Fibroblast of villous mesenchyme (primary cell): ENCODE measurements around the gene EFTUD2. TPM values are rescaled to one million over a fixed set of nuclear protein-coding genes. Genes with fewer than 3 reads are reported as not detected.

Experiments used
- DNase-seq: peaks from one replicate; pipeline ENCODE4 v3.0.0-alpha.2; 2010; ENCODE audit warnings: low read depth
- H3K4me3 ChIP-seq: 2 replicates; pipeline ENCODE4 v1.5.1; 2011; ENCODE audit warnings: low read depth, mild to moderate bottlenecking, low read length
- total RNA-seq: library from RNA; depleted of rRNA; stranded (reverse); fragments of >200 nt; gene quantifications from 2 replicates; pipeline ENCODE4 v1.2.3, GENCODE V29; 2012
- TF ChIP-seq, protein P1 (sequence below): IDR thresholded peaks from 2 replicates; pipeline ENCODE4 v1.5.1; 2012; ENCODE audit warnings: low read depth, mild to moderate bottlenecking, low read length; ENCODE audit not compliant: insufficient read depth

The EFTUD2 gene
- total RNA-seq, 1 donor: 75.6 TPM

DNA sequence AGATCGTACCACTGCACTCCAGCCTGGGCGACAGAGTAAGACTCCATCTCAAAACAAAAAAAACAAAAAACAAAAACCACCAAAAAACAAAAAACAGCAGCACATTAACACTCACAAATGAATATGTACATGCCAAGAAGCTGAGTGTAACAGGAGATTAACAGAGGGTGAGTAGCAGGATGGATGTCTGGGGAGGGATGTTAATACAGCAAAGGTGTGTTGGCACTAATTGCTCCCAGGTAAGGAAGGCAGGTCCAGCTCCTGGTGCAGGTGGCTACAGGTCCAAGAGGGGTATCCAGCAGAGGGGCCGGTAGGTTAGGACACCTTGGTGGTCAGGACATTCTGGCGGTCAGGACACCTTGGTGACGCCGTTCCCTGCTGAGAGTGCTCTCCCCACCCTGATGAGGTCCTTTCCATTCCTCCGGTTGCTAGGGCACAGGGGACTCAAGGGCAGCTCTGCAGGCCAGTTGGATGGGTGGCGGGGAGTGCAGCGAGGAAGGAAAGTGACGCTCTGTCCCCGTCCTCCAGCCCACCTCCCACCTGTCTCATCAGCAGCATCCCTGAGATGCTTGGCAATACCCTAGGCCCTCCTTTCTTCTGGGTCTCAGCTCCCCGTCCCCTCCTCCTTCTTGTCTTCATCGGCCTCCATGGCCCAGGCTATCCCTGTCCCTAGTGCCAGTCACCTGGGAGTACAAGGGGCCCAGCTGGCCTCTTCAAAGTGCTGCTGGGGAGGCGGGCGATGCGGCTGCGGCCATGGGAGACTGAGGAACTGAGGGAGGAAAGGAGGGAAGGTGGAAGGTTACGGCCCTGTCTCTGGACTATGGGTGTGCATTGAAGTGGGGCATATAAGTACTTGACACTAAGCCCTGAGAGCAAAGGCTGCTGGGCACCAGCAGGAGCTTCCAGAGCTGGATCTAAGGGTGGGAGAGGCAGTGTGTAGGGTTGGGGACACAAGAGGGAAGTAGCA is 26.8 kb upstream of the EFTUD2 start:
- H3K4me3 ChIP-seq: no peak overlapping the region
- TF ChIP-seq, protein P1, sequence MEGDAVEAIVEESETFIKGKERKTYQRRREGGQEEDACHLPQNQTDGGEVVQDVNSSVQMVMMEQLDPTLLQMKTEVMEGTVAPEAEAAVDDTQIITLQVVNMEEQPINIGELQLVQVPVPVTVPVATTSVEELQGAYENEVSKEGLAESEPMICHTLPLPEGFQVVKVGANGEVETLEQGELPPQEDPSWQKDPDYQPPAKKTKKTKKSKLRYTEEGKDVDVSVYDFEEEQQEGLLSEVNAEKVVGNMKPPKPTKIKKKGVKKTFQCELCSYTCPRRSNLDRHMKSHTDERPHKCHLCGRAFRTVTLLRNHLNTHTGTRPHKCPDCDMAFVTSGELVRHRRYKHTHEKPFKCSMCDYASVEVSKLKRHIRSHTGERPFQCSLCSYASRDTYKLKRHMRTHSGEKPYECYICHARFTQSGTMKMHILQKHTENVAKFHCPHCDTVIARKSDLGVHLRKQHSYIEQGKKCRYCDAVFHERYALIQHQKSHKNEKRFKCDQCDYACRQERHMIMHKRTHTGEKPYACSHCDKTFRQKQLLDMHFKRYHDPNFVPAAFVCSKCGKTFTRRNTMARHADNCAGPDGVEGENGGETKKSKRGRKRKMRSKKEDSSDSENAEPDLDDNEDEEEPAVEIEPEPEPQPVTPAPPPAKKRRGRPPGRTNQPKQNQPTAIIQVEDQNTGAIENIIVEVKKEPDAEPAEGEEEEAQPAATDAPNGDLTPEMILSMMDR: no peak
- DNase-seq: no peak

DNA sequence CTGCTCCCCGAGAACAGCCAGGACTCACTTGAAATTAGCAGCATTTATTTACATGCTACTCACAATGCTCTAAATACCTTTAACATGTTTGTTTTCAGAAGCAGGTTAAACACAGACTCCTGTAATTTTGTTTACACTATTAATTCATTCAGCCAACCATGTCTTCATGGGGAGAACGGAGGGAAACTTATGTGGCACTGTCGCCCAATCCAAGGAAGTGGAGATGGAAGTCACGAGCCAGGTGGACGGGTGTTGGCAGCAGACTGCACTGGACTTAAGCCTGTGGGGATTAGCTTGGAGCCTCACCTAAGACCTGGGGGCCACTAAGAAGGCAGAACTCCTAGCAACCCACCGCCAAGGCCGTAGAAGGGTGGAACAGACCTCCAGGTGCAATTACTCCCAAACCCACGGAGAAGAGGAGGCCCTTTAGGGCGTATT is 24.9 kb upstream of the EFTUD2 start:
- TF ChIP-seq, protein P1: no peak
- no peak overlapping the region for H3K4me3 ChIP-seq
- DNase-seq: no peak

DNA sequence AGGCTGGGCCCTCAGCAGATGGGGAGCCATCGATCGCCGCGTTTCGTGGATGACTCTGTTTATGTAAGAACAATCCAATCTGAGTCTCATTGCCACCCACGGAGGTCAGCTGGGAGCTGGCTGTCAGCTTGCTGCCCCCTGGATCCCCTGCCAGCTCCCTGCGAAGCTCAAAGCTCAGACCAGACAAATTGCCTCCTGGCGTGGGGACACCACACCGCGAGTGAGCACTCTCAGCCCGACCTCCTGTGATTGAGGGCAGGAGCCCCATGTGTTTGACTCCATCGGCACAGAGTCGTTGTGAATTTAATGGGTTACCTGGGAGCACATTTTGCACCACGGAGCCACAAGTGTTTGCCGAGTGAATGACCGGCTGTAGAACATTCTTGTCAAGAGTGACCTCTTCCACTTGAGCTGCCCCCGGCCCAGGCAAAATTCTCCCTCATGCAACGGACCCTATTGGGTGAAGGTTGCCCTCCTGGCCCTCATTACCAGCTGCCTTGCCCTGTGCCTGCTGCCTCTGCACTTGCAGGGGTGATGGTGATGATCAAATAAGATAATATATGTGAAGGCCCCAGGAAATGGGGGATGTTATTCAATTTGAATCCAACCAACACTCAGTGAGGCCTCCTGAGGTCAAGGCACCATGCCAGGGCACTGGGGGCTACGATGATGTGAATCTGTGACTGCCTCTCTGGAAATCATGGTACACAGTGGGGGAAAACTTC is 23.7 kb upstream of the EFTUD2 start:
- no peak for DNase-seq
- TF ChIP-seq, protein P1: no peak
- no peak overlapping the region for H3K4me3 ChIP-seq

DNA sequence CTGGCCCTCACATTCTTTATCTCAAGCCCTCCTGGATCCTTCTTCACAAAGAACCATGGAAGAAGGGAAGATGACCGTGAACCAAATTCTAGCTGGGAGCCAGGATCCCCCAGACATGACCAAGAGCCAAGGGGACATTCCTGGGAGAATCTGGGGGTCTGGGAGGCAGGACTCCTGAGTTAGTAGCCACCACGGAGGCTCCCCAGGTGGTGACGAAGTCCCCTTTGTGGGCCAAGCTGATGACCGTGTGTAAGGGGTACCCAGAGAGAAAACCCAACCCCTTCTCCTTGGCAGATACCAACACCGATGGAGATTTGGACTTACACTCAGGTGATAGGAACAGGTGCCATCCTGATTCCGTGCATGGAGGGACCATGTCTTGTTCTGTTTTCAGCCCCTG is 22.9 kb upstream of the EFTUD2 start:
- TF ChIP-seq, protein P1: no peak
- H3K4me3 ChIP-seq: no peak overlapping the region
- DNase-seq: no peak

DNA sequence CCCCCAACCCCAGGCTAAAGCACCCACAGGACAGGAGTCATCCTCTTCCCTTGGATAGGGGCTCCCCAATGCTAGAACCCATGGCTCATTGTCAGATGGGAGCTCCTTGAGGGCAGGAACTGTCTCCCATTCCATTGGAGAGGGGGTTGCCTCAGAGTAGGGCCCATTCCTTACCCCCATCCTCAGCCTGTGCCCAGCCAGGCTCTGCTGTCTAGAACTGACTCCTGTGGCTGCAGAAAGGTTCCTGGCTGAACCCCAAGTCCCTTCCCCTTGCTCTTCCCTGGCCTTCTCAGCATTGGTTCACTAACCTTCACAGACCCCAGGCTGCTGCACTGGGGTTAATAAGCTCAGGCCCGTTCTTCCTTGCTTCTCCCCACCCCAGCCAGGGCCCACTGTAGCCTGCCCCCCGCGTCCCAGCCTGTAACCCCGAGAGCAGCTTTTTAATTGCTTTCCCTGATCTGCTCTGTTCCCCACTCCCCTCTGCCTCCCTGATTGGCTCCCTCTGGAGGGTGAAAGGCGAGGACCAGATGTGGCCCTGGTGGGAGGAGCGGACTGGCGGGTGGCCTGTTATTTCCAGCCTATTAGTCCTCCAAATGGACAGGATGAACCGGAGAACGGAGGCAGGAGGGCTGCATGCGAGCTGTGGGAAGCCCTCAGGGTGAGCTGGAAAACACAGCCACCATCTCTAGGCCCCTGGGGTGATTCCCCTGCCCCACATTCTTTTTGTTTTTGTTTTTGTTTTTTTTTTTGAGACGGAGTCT is 22.1 kb upstream of the EFTUD2 start:
- TF ChIP-seq, protein P1: no peak
- no peak for DNase-seq
- H3K4me3 ChIP-seq: no peak overlapping the region

DNA sequence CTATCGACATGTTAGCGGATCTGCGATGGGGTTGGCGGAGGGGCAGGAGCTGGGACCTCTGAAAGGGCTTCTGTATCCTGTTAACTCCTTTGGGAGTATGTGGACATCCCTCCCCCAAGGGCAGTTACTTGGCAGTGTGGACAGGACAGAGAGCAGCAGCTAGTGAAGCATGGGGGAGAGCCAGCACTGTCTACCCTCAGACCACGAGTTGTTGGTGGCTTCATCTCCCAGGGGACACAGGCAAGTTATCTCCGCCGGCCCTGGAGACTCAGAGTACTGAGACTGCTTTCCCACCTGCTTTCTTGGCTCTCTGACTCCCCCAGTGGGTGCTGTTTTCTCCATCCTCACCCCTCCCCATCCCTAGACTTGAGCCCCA is 21.3 kb upstream of the EFTUD2 start:
- no peak for DNase-seq
- H3K4me3 ChIP-seq: no peak overlapping the region
- TF ChIP-seq, protein P1: no peak
